Astrocyte (in vitro differentiated cells and primary cell): ENCODE measurements around the gene ZBTB9.

ENCODE experiments used
- CTCF ChIP-seq: IDR thresholded peaks from 2 replicates; pipeline ENCODE4 v1.5.1; 2011; ENCODE audit warnings: low read depth, mild to moderate bottlenecking, inconsistent platforms, low read length, moderate library complexity; ENCODE audit not compliant: insufficient read depth
- EZH2 ChIP-seq: IDR thresholded peaks from 2 replicates; pipeline ENCODE4 v1.6.1; 2012; ENCODE audit warnings: mild to moderate bottlenecking, low read length, inconsistent platforms; ENCODE audit not compliant: insufficient read depth

DNA sequence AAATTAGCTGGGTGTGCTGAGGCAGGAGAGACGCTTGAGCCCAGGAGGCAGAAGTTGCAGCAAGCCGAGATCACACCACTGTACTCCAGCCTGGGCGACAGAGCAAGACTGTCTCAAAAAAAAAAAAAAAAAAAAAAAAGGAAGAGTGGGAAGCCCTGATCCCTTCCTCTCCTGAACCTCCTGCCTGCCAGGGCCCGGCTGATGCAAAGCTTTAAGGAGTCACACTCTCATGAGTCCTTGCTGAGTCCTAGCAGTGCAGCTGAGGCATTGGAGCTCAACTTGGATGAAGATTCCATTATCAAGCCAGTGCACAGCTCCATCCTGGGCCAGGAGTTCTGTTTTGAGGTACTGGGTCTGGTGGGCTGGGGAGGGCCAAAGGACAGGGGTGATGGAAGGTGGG, 19.4 kb upstream of the ZBTB9 start:
- TF ChIP-seq CTCF = no peak
- TF ChIP-seq EZH2 = no peak
